ENCODE results near the gene PACRG.

DNA sequence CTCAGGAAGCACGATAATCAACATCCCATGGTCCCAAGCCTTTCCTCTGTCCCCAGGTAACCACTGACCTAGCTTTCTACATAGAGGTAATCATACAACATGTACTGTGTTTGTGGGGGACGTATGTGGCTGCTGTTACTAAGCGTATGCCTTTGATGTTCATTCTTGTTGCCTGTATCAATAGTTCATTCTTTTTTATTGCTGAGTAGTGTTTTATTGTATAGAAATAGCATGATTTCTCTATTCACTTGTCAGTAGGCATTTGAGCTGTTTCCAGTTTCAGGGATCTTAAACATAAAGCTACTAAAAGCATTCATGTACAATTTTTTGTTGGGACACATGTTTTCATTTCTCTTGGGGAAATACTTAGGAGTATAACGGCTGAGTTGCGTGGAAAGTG lies 185.4 kb downstream of the PACRG start:
- TF ChIP-seq, protein P1, sequence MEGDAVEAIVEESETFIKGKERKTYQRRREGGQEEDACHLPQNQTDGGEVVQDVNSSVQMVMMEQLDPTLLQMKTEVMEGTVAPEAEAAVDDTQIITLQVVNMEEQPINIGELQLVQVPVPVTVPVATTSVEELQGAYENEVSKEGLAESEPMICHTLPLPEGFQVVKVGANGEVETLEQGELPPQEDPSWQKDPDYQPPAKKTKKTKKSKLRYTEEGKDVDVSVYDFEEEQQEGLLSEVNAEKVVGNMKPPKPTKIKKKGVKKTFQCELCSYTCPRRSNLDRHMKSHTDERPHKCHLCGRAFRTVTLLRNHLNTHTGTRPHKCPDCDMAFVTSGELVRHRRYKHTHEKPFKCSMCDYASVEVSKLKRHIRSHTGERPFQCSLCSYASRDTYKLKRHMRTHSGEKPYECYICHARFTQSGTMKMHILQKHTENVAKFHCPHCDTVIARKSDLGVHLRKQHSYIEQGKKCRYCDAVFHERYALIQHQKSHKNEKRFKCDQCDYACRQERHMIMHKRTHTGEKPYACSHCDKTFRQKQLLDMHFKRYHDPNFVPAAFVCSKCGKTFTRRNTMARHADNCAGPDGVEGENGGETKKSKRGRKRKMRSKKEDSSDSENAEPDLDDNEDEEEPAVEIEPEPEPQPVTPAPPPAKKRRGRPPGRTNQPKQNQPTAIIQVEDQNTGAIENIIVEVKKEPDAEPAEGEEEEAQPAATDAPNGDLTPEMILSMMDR (IDR thresholded peaks at IDR 0.05) = no peak
- TF ChIP-seq EP300 (IDR thresholded peaks at IDR 0.05) (no peak), POLR2A (IDR thresholded peaks at IDR 0.05) (no peak)

Data from ovary (tissue), 3 donors.